ENCODE results near the gene ENKD1. TPM values are rescaled to one million over a fixed set of nuclear protein-coding genes. Genes with fewer than 3 reads are reported as not detected.

ENKD1 gene
- polyA plus RNA-seq, 4 donors = 13.1 to 39.2 (median 19.1) TPM

- no peak for DNase-seq (ENCODE audit: low read depth in 4 of 4, low spot score in 3 of 4)
These were observed 2.3 kb downstream of the ENKD1 start for GRCh38 chr16:67664258-67664657.

GRCh38 chr16:67663877-67664222 lies 2.7 kb downstream of the ENKD1 start:
- DNase-seq (ENCODE audit: low read depth in 4 of 4, low spot score in 3 of 4) = no peak

GRCh38 chr16:67663151-67663876 lies 3.2 kb downstream of the ENKD1 start:
- no peak for DNase-seq (ENCODE audit: low read depth in 4 of 4, low spot score in 3 of 4)

GRCh38 chr16:67662653-67663010 lies 3.9 kb downstream of the ENKD1 start:
- no peak for DNase-seq (ENCODE audit: low read depth in 4 of 4, low spot score in 3 of 4)

- DNase-seq (ENCODE audit: low read depth in 4 of 4, low spot score in 3 of 4) = no peak
These were observed 4.5 kb downstream of the ENKD1 start for GRCh38 chr16:67661886-67662652.

GRCh38 chr16:67661101-67661761 lies 5.3 kb downstream of the ENKD1 start:
- DNase-seq (ENCODE audit: low read depth in 4 of 4, low spot score in 3 of 4) = no peak

- peak; percentile 79 to 91 (median 86) for DNase-seq (ENCODE audit: low read depth in 4 of 4, low spot score in 3 of 4)
These were observed 6.0 kb downstream of the ENKD1 start, which contains the start of gene PARD6A for GRCh38 chr16:67660564-67661028. Gene PARD6A, plus strand, starts transcription at chr16:67660960. Its CDS starts 79 bp downstream, at chr16:67661039.

GRCh38 chr16:67659675-67660563 lies 6.6 kb downstream of the ENKD1 start, which contains the start of gene ACD:
Gene ACD, minus strand, starts transcription at chr16:67660260. Its CDS starts 40 bp downstream, at chr16:67660220.
- DNase-seq (ENCODE audit: low read depth in 4 of 4, low spot score in 3 of 4) = peak; percentile 78 to 87 (median 85)

- no peak for DNase-seq (ENCODE audit: low read depth in 4 of 4, low spot score in 3 of 4)
These were observed 7.5 kb downstream of the ENKD1 start for GRCh38 chr16:67658849-67659674.

GRCh38 chr16:67657751-67658518 lies 8.6 kb downstream of the ENKD1 start:
- DNase-seq (ENCODE audit: low read depth in 4 of 4, low spot score in 3 of 4) = no peak

GRCh38 chr16:67657017-67657608 lies 9.4 kb downstream of the ENKD1 start:
- no peak for DNase-seq (ENCODE audit: low read depth in 4 of 4, low spot score in 3 of 4)

GRCh38 chr16:67656344-67657016 lies 10.1 kb downstream of the ENKD1 start:
- DNase-seq (ENCODE audit: low read depth in 4 of 4, low spot score in 3 of 4) = no peak

GRCh38 chr16:67655363-67655762 lies 11.2 kb downstream of the ENKD1 start:
- DNase-seq (ENCODE audit: low read depth in 4 of 4, low spot score in 3 of 4) = no peak

GRCh38 chr16:67654403-67654911 lies 12.1 kb downstream of the ENKD1 start:
- DNase-seq (ENCODE audit: low read depth in 4 of 4, low spot score in 3 of 4) = no peak

GRCh38 chr16:67653789-67654402 lies 12.7 kb downstream of the ENKD1 start:
- no peak for DNase-seq (ENCODE audit: low read depth in 4 of 4, low spot score in 3 of 4)

- DNase-seq (ENCODE audit: low read depth in 4 of 4, low spot score in 3 of 4) = no peak
These were observed 13.3 kb downstream of the ENKD1 start for GRCh38 chr16:67653128-67653788.

Data from left renal pelvis (tissue), 4 donors.